H9 (cell line): ENCODE data around the gene KRTAP10-11. TPM values are rescaled to one million over a fixed set of nuclear protein-coding genes. Genes with fewer than 3 reads are reported as not detected.

Experiments used
- DNase-seq: peaks from one replicate; pipeline ENCODE4 v3.0.0-alpha.2; 2017
- H2AFZ ChIP-seq: one replicate; pipeline ENCODE4 v1.6.1; 2013; ENCODE audit warnings: mild to moderate bottlenecking, low read length, control low read depth, moderate library complexity
- H2AK5ac ChIP-seq: 2 replicates; pipeline ENCODE4 v1.6.1; 2013; ENCODE audit warnings: low read length, control low read depth, mixed read lengths; ENCODE audit not compliant: insufficient read length
- H2BK120ac ChIP-seq: one replicate; pipeline ENCODE4 v1.6.1; 2013; ENCODE audit warnings: low read depth, mild to moderate bottlenecking, low read length, control low read depth, inconsistent platforms; ENCODE audit not compliant: poor library complexity, severe bottlenecking
- H2BK12ac ChIP-seq: 2 replicates; pipeline ENCODE4 v1.6.1; 2013; ENCODE audit warnings: low read length, control low read depth, mixed read lengths, low read depth; ENCODE audit not compliant: insufficient read length
- H2BK15ac ChIP-seq: 2 replicates; pipeline ENCODE4 v1.6.1; 2013; ENCODE audit warnings: low read depth, low read length, control low read depth
- H2BK20ac ChIP-seq: one replicate; pipeline ENCODE4 v1.6.1; 2013; ENCODE audit warnings: low read depth, mild to moderate bottlenecking, low read length, control low read depth, inconsistent platforms; ENCODE audit not compliant: poor library complexity, severe bottlenecking
- H2BK5ac ChIP-seq: 2 replicates; pipeline ENCODE4 v1.6.1; 2013; ENCODE audit warnings: low read length, control low read depth, mixed read lengths; ENCODE audit not compliant: insufficient read length
- H3K14ac ChIP-seq: 2 replicates; pipeline ENCODE4 v1.6.1; 2013; ENCODE audit warnings: low read length, control low read depth; ENCODE audit not compliant: insufficient read depth
- H3K18ac ChIP-seq: 2 replicates; pipeline ENCODE4 v1.6.1; 2013; ENCODE audit warnings: low read depth, mild to moderate bottlenecking, mixed read lengths, low read length, control low read depth; ENCODE audit not compliant: insufficient read length
- H3K23ac ChIP-seq: 2 replicates; pipeline ENCODE4 v1.6.1; 2013; ENCODE audit warnings: low read length, control low read depth, mixed read lengths, low read depth; ENCODE audit not compliant: insufficient read length
- H3K23me2 ChIP-seq: 2 replicates; pipeline ENCODE4 v1.6.1; 2013; ENCODE audit warnings: low read depth, mild to moderate bottlenecking, mixed read lengths, low read length, control low read depth; ENCODE audit not compliant: insufficient read length, poor library complexity, severe bottlenecking
- H3K27ac ChIP-seq: 2 replicates; pipeline ENCODE4 v1.5.1; 2013; ENCODE audit warnings: low read length, control low read depth, mixed read lengths, low read depth; ENCODE audit not compliant: insufficient read length
- H3K27me3 ChIP-seq: 2 replicates; pipeline ENCODE4 v1.6.1; 2013; ENCODE audit warnings: low read length, control low read depth, inconsistent platforms; ENCODE audit not compliant: insufficient read depth
- H3K4ac ChIP-seq: 2 replicates; pipeline ENCODE4 v1.6.1; 2013; ENCODE audit warnings: low read depth, mild to moderate bottlenecking, control low read depth, inconsistent platforms, low read length, moderate library complexity
- H3K4me1 ChIP-seq: 2 replicates; pipeline ENCODE4 v1.6.1; 2013; ENCODE audit warnings: low read length, control low read depth, inconsistent platforms; ENCODE audit not compliant: insufficient read depth
- H3K4me2 ChIP-seq: 2 replicates; pipeline ENCODE4 v1.6.1; 2013; ENCODE audit warnings: low read length, control low read depth, mixed read lengths; ENCODE audit not compliant: insufficient read length, insufficient read depth
- H3K56ac ChIP-seq: 2 replicates; pipeline ENCODE4 v1.6.1; 2013; ENCODE audit warnings: low read depth, mild to moderate bottlenecking, mixed read lengths, low read length, control low read depth; ENCODE audit not compliant: insufficient read length
- H3K79me1 ChIP-seq: 2 replicates; pipeline ENCODE4 v1.6.1; 2013; ENCODE audit warnings: low read depth, mild to moderate bottlenecking, moderate library complexity, low read length, control low read depth, inconsistent platforms; ENCODE audit not compliant: insufficient read depth, poor library complexity, severe bottlenecking
- H3K79me2 ChIP-seq: 2 replicates; pipeline ENCODE4 v1.6.1; 2013; ENCODE audit warnings: low read length, control low read depth, inconsistent platforms; ENCODE audit not compliant: insufficient read depth
- H3K9ac ChIP-seq: 2 replicates; pipeline ENCODE4 v1.6.1; 2013; ENCODE audit warnings: low read length, control low read depth, mixed read lengths; ENCODE audit not compliant: insufficient read length; ENCODE audit errors: extremely low read depth
- H3K9me3 ChIP-seq: one replicate; pipeline ENCODE4 v1.6.1; 2013; ENCODE audit warnings: low read depth, low read length, inconsistent platforms; ENCODE audit not compliant: control insufficient read depth
- H3T11ph ChIP-seq: one replicate; pipeline ENCODE4 v1.6.1; 2013; ENCODE audit warnings: mild to moderate bottlenecking, low read length, control low read depth, inconsistent platforms
- H4K20me1 ChIP-seq: one replicate; pipeline ENCODE4 v1.6.1; 2013; ENCODE audit not compliant: control insufficient read depth, insufficient read length, insufficient read depth
- H4K5ac ChIP-seq: 2 replicates; pipeline ENCODE4 v1.6.1; 2013; ENCODE audit warnings: low read depth, mild to moderate bottlenecking, mixed read lengths, low read length, control low read depth; ENCODE audit not compliant: insufficient read length
- H4K8ac ChIP-seq: replicated peaks from 2 replicates; pipeline ENCODE4 v1.6.1; 2013; ENCODE audit warnings: low read length, control low read depth, mixed read lengths, low read depth; ENCODE audit not compliant: insufficient read length
- H4K91ac ChIP-seq: 2 replicates; pipeline ENCODE4 v1.6.1; 2013; ENCODE audit warnings: low read depth, mild to moderate bottlenecking, moderate library complexity, mixed read lengths, low read length, control low read depth; ENCODE audit not compliant: insufficient read length
- H3K27ac Mint-ChIP-seq, 3 experiments: 2 replicates in 2 of 3; 3 replicates in 1 of 3; pipeline ENCODE4 v1.8.0; 2020 to 2021; ENCODE audit warnings: mixed read lengths in 3 of 3, mild to moderate bottlenecking in 1 of 3, moderate library complexity in 1 of 3
- H3K27me3 Mint-ChIP-seq: 2 replicates; pipeline ENCODE4 v1.8.0; 2021; ENCODE audit warnings: low read depth, mild to moderate bottlenecking, moderate library complexity, mixed read lengths
- H3K36me3 Mint-ChIP-seq, 3 experiments: 2 replicates in 2 of 3; 3 replicates in 1 of 3; pipeline ENCODE4 v1.8.0; 2020 to 2021; ENCODE audit warnings: low read depth in 3 of 3, mixed read lengths in 3 of 3; ENCODE audit not compliant: insufficient read depth in 1 of 3
- H3K4me1 Mint-ChIP-seq, 2 experiments: 2 replicates each; pipeline ENCODE4 v1.8.0; 2020; ENCODE audit warnings: mixed read lengths in 2 of 2
- H3K4me3 Mint-ChIP-seq, 2 experiments: 2 replicates in 1 of 2; 3 replicates in 1 of 2; pipeline ENCODE4 v1.8.0; 2020 to 2021; ENCODE audit warnings: mild to moderate bottlenecking in 2 of 2, mixed read lengths in 2 of 2, moderate library complexity in 1 of 2
- H3K9me3 Mint-ChIP-seq, 2 experiments: 2 replicates in 1 of 2; 3 replicates in 1 of 2; pipeline ENCODE4 v1.8.0; 2020; ENCODE audit warnings: mild to moderate bottlenecking in 2 of 2, mixed read lengths in 2 of 2, moderate library complexity in 1 of 2
- CTCF ChIP-seq: fragments of 200-600 bp; sonication (generic); conservative IDR thresholded peaks from 3 replicates; pipeline ENCODE4 v1.8.0; 2021; ENCODE audit warnings: antibody characterized with exemption, mild to moderate bottlenecking
- WGBS: extraction: QIAGEN DNeasy Blood & Tissue Kit; methylation state at CpG from one replicate; pipeline ENCODE4 v1.1.7; 2013; ENCODE audit warnings: missing lambda C conversion rate, low lambda C conversion rate, mixed read lengths; ENCODE audit not compliant: insufficient read length; ENCODE audit errors: extremely low coverage; 5-methylcytosine and 5-hydroxymethylcytosine counted together
- total RNA-seq: library from RNA; stranded (reverse); gene quantifications from 2 replicates; pipeline ENCODE4 v1.2.1, GENCODE V29; 2021

The KRTAP10-11 gene
- total RNA-seq, 1 experiment from 2014 or later, result not detected

GRCh38 chr21:44650973-44651675 lies 4.9 kb downstream of the KRTAP10-11 start:
- H3K23me2 ChIP-seq, result peaks cover 2% of the 10 kb centered on the region
- no peak overlapping the region for H3T11ph ChIP-seq
- H3K27ac ChIP-seq, result no peak overlapping the region
- H3K9me3 ChIP-seq, result no peaks in the 10 kb centered on the region
- H3K9me3 Mint-ChIP-seq, result peaks cover 4 to 11% of the 10 kb centered on the region in 2 experiments
- no peak overlapping the region for H2BK20ac ChIP-seq
- H3K79me1 ChIP-seq, result no peaks in the 10 kb centered on the region
- no peak overlapping the region for H3K56ac ChIP-seq
- H3K36me3 Mint-ChIP-seq, result peaks cover 5 to 6% (median 5%) of the 10 kb centered on the region in 3 experiments
- H4K91ac ChIP-seq, result no peak overlapping the region
- DNase-seq, result no peak
- no peaks in the 10 kb centered on the region for H3K4me1 ChIP-seq
- no peaks in the 10 kb centered on the region for H4K20me1 ChIP-seq
- no peak overlapping the region; a peak in 1 of 7 replicates for H3K27ac Mint-ChIP-seq
- no peak overlapping the region for H3K4me2 ChIP-seq
- H3K27me3 ChIP-seq, result no peaks in the 10 kb centered on the region
- no peak overlapping the region for H3K18ac ChIP-seq
- H3K9ac ChIP-seq, result no peak overlapping the region
- H2BK15ac ChIP-seq, result no peak overlapping the region
- H2AFZ ChIP-seq, result no peak overlapping the region
- no peaks in the 10 kb centered on the region for H3K79me2 ChIP-seq
- no peak overlapping the region for H3K4ac ChIP-seq
- no peak overlapping the region; the same call in 1 of the 2 replicates for H3K14ac ChIP-seq
- no peak for TF ChIP-seq CTCF
- H3K27me3 Mint-ChIP-seq, result peaks cover 20% of the 10 kb centered on the region
- H2BK120ac ChIP-seq, result no peak overlapping the region
- no peak overlapping the region for H2BK12ac ChIP-seq
- H2AK5ac ChIP-seq, result no peak overlapping the region
- H3K4me3 Mint-ChIP-seq, result no peak overlapping the region
- H2BK5ac ChIP-seq, result no peak overlapping the region
- no peak overlapping the region for H4K8ac ChIP-seq
- no CpG with 5 or more reads among the region's 12 CpGs for WGBS
- H3K23ac ChIP-seq, result no peak overlapping the region
- no peak overlapping the region for H4K5ac ChIP-seq
- peaks cover 13 to 20% of the 10 kb centered on the region in 2 experiments for H3K4me1 Mint-ChIP-seq
